ENCODE measurements around the gene PKD2. TPM values are rescaled to one million over a fixed set of nuclear protein-coding genes. Genes with fewer than 3 reads are reported as not detected.

The PKD2 gene
- total RNA-seq, 1 experiment from 2014 or later: 38.4 TPM

GRCh38 chr4:87983996-87984395 lies 23.4 kb upstream of the PKD2 start:
- no peaks in the 10 kb centered on the region for H3K79me1 ChIP-seq (ENCODE audit: insufficient read depth, low read depth, low read length, poor library complexity, severe bottlenecking)
- no peaks in the 10 kb centered on the region for H3K9me3 ChIP-seq (ENCODE audit: control insufficient read depth, low read depth, low read length)
- H2AFZ ChIP-seq (ENCODE audit: low read length): no peak overlapping the region
- no peaks in the 10 kb centered on the region for H3K4me1 ChIP-seq (ENCODE audit: insufficient read depth, low read length)
- H3K23me2 ChIP-seq (ENCODE audit: insufficient read length, low read depth, low read length, poor library complexity, severe bottlenecking): no peaks in the 10 kb centered on the region
- H3K23ac ChIP-seq (ENCODE audit: insufficient read length, low read depth, low read length): no peak overlapping the region
- H3K4ac ChIP-seq (ENCODE audit: low read depth, low read length): no peak overlapping the region
- no peak overlapping the region for H2BK12ac ChIP-seq (ENCODE audit: insufficient read length, low read depth, low read length)
- Mint-ChIP-seq H3K4me1 (peaks cover 5 to 8% of the 10 kb centered on the region in 2 experiments), H3K27me3 (ENCODE audit: low read depth) (no peaks in the 10 kb centered on the region), H3K36me3 (ENCODE audit: insufficient read depth in 1 of 3, low read depth in 3 of 3) (peaks cover 0 to 8% (median 2%) of the 10 kb centered on the region in 3 experiments; a peak in 4 of 7 replicates), H3K9me3 (no peaks in the 10 kb centered on the region), H3K27ac (no peak overlapping the region), H3K4me3 (no peak overlapping the region)
- no peak overlapping the region for H3K4me2 ChIP-seq (ENCODE audit: insufficient read depth, insufficient read length, low read length)
- no CpG with 5 or more reads among the region's 2 CpGs for WGBS (ENCODE audit: extremely low coverage, insufficient read length, low lambda C conversion rate)
- no peak overlapping the region for H2BK120ac ChIP-seq (ENCODE audit: low read depth, low read length, poor library complexity, severe bottlenecking)
- H3K79me2 ChIP-seq (ENCODE audit: insufficient read depth, low read length): no peaks in the 10 kb centered on the region
- H4K91ac ChIP-seq (ENCODE audit: insufficient read length, low read depth, low read length): no peak overlapping the region
- no peak overlapping the region for H4K5ac ChIP-seq (ENCODE audit: insufficient read length, low read depth, low read length)
- no peak overlapping the region for H4K8ac ChIP-seq (replicated peaks; ENCODE audit: insufficient read length, low read depth, low read length)
- no peak overlapping the region for H3K18ac ChIP-seq (ENCODE audit: insufficient read length, low read depth, low read length)
- no peak overlapping the region for H3T11ph ChIP-seq (ENCODE audit: low read length)
- no peak for DNase-seq
- no peak overlapping the region for H3K9ac ChIP-seq (ENCODE audit: extremely low read depth, insufficient read length, low read length)
- no peak overlapping the region for H2BK15ac ChIP-seq (ENCODE audit: low read depth, low read length)
- no peak for TF ChIP-seq CTCF (conservative IDR thresholded peaks at IDR 0.05)
- H3K27me3 ChIP-seq (ENCODE audit: insufficient read depth, low read length): no peaks in the 10 kb centered on the region
- H2BK5ac ChIP-seq (ENCODE audit: insufficient read length, low read length): no peak overlapping the region
- H3K56ac ChIP-seq (ENCODE audit: insufficient read length, low read depth, low read length): no peak overlapping the region
- no peak overlapping the region for H2AK5ac ChIP-seq (ENCODE audit: insufficient read length, low read length)
- no peak overlapping the region for H3K14ac ChIP-seq (ENCODE audit: insufficient read depth, low read length)
- H3K27ac ChIP-seq (ENCODE audit: insufficient read length, low read depth, low read length): no peak overlapping the region
- H4K20me1 ChIP-seq (ENCODE audit: control insufficient read depth, insufficient read depth, insufficient read length): no peaks in the 10 kb centered on the region
- no peak overlapping the region for H2BK20ac ChIP-seq (ENCODE audit: low read depth, low read length, poor library complexity, severe bottlenecking)
